K562 (cell line): Measurements from ENCODE around the gene SPPL3. TPM values are rescaled to one million over a fixed set of nuclear protein-coding genes. Genes with fewer than 3 reads are reported as not detected.
"Not testable (repeated sequence)": the region's sequence is repeated elsewhere in the genome, so short reads cannot be mapped to it uniquely, and the experiment has no call there.

ENCODE experiments used
- ATAC-seq: fragments of 200-7000 bp; cut with Tn5 transposase; 3 replicates; pipeline ENCODE4 v1.9.1; 2020; ENCODE audit warnings: moderate library complexity
- BruUV-seq: library from RNA; stranded (reverse); fragments of 400-500 nt; replicated peaks from 2 replicates; lab custom pipeline; 2021; lab: Mats Ljungman, UMichigan
- CTCF ChIA-PET: fragments of 300-600 bp; formaldehyde crosslinking; extraction: SDS; loops from one replicate; lab custom pipeline; 2021; ENCODE audit warnings: low intra/inter-chr PET ratio; lab: Yijun Ruan, JAX
- POLR2A ChIA-PET: fragments of 300-600, 350-650 bp; sonication (Branson Sonifier 250); formaldehyde crosslinking; extraction: SDS; loops from one replicate; lab custom pipeline; 2021; ENCODE audit warnings: antibody characterized with exemption, inconsistent platforms; lab: Yijun Ruan, JAX
- DNase-seq, 4 experiments: peaks; one replicate each; pipeline versions ENCODE4 v3.0.0 to v3.0.0-alpha.2; 2011 to 2018; ENCODE audit warnings: low spot score in 3 of 4, mixed read lengths in 3 of 4; ENCODE audit errors: extremely low read depth in 1 of 4
- FAIRE-seq: peaks from 2 replicates; lab custom pipeline; 2011; peaks lifted over from hg19 to GRCh38; lab: Jason Lieb, UNC
- H2AFZ ChIP-seq: 2 replicates; pipeline ENCODE4 v1.6.0; 2011; ENCODE audit warnings: low read depth, low read length, control low read depth, inconsistent platforms
- H3K27ac ChIP-seq: fragments of 200-600 bp; 3 replicates; pipeline ENCODE4 v1.8.0; 2011; ENCODE audit warnings: low read depth, mild to moderate bottlenecking, control low read depth, inconsistent platforms, low read length, moderate library complexity, mixed read lengths; ENCODE audit errors: extremely low read depth
- H3K27me3 ChIP-seq, 2 experiments: fragments of 300-600 bp in 1 of 2; 2 replicates in 1 of 2; 3 replicates in 1 of 2; pipeline versions ENCODE4 v1.6.0 to v1.8.0; 2011; ENCODE audit warnings: inconsistent platforms in 2 of 2, low read length in 2 of 2, mild to moderate bottlenecking in 1 of 2, mixed read lengths in 1 of 2, moderate library complexity in 1 of 2; ENCODE audit not compliant: control insufficient read depth in 2 of 2, insufficient read depth in 2 of 2
- H3K36me3 ChIP-seq: fragments of 300-600 bp; 3 replicates; pipeline ENCODE4 v1.8.0; 2011; ENCODE audit warnings: mild to moderate bottlenecking, low read length, inconsistent platforms; ENCODE audit not compliant: control insufficient read depth, insufficient read depth
- H3K4me1 ChIP-seq, 2 experiments: fragments of 200-600 bp in 1 of 2; replicated peaks in 1 of 2; 2 replicates in 1 of 2; 3 replicates in 1 of 2; pipeline versions ENCODE4 v1.5.1 to v1.8.0; 2011; ENCODE audit warnings: inconsistent platforms in 2 of 2, low read length in 2 of 2, mild to moderate bottlenecking in 1 of 2, mixed read lengths in 1 of 2, moderate library complexity in 1 of 2; ENCODE audit not compliant: control insufficient read depth in 2 of 2, insufficient read depth in 2 of 2
- H3K4me2 ChIP-seq: 2 replicates; pipeline ENCODE4 v1.6.1; 2011; ENCODE audit warnings: low read length, control low read depth, inconsistent platforms, mixed read lengths; ENCODE audit not compliant: insufficient read depth
- H3K4me3 ChIP-seq: fragments of 200-600 bp; sonication (generic), shearing (Covaris generic); 2 replicates; pipeline ENCODE4 v1.5.1; 2016; ENCODE audit warnings: control low read depth, inconsistent platforms
- H3K79me2 ChIP-seq: fragments of 200-600 bp; 3 replicates; pipeline ENCODE4 v1.8.0; 2011; ENCODE audit warnings: low read length, inconsistent platforms; ENCODE audit not compliant: control insufficient read depth, insufficient read depth
- H3K9ac ChIP-seq, 2 experiments: 2 replicates each; pipeline versions ENCODE4 v1.6.0 to v1.6.1; 2011; ENCODE audit warnings: low read depth in 2 of 2, low read length in 2 of 2, control low read depth in 1 of 2, inconsistent platforms in 1 of 2, mild to moderate bottlenecking in 1 of 2, mixed read lengths in 1 of 2; ENCODE audit not compliant: insufficient read depth in 1 of 2
- H3K9me1 ChIP-seq: one replicate; pipeline ENCODE4 v1.6.0; 2011; ENCODE audit warnings: inconsistent platforms, mild to moderate bottlenecking, low read length, moderate library complexity; ENCODE audit not compliant: control insufficient read depth, insufficient read depth
- H3K9me3 ChIP-seq: replicated peaks from 2 replicates; pipeline ENCODE4 v1.5.1; 2011; ENCODE audit warnings: low read depth, low read length, inconsistent platforms; ENCODE audit not compliant: control insufficient read depth, insufficient read depth
- H4K20me1 ChIP-seq: replicated peaks from 2 replicates; pipeline ENCODE4 v1.6.1; 2011; ENCODE audit warnings: low read length, inconsistent platforms, mixed read lengths; ENCODE audit not compliant: control insufficient read depth, insufficient read depth
- CBX2 ChIP-seq: fragments of 200-600 bp; sonication (generic); IDR thresholded peaks from one replicate; pipeline ENCODE4 v1.6.1; 2012; ENCODE audit warnings: mild to moderate bottlenecking, low read length, inconsistent platforms; ENCODE audit not compliant: insufficient read depth, poor library complexity, severe bottlenecking
- SPI1 ChIP-seq: IDR thresholded peaks from 2 replicates; pipeline ENCODE4 v1.6.1; 2011; ENCODE audit warnings: low read depth, low read length, control low read depth, borderline replicate concordance
- ZNF780A ChIP-seq: fragments of 250-450 bp; sonication (Bioruptor Pico); IDR thresholded peaks from 2 replicates; pipeline ENCODE4 v1.5.0; 2021; ENCODE audit warnings: mild to moderate bottlenecking
- WGBS: fragments of 100-300 bp; shearing (Covaris generic); methylation state at CpG from one replicate; pipeline ENCODE4 v1.1.6; 2016; ENCODE audit warnings: low coverage, mixed read lengths; ENCODE audit not compliant: insufficient coverage; ENCODE audit errors: missing lambda C conversion rate; 5-methylcytosine and 5-hydroxymethylcytosine counted together
- in situ Hi-C: fragments of 300-500 bp; cut with MboI; formaldehyde crosslinking; loops from 4 replicates; pipeline ENCODE4 v1.15.0; 2018; ENCODE audit warnings: inconsistent platforms, mixed read lengths
- intact Hi-C: fragments of 100-400 bp; cut with micrococcal nuclease; formaldehyde crosslinking; loops from 2 replicates; pipeline ENCODE4 v1.14.2; 2022
- polyA plus RNA-seq, 8 experiments: library from polyadenylated mRNA; depleted of rRNA in 4 of 8; stranded (reverse) in 5 of 8; unstranded in 3 of 8; fragments of >200 nt; fragmentation: Nextera tagmentation in 2 of 8; fragmentation: Illumina TruSeq in 1 of 8; extraction: Ambion mirVana in 2 of 8; extraction: Trizol in 1 of 8; gene quantifications; 2 replicates each; pipeline versions ENCODE4 v1.2.1 to v1.2.3, GENCODE V29; 2011 to 2014; ENCODE audit warnings: inconsistent platforms in 1 of 8, missing spikeins in 1 of 8
- total RNA-seq, 7 experiments: library from RNA; depleted of rRNA in 6 of 7; stranded (reverse); fragments of >200 nt in 6 of 7; fragmentation: Illumina TruSeq in 2 of 7; extraction: Trizol in 2 of 7; gene quantifications; 2 replicates each; pipeline versions ENCODE4 v1.2.1 to v1.2.3, GENCODE V29; 2011 to 2021; ENCODE audit warnings: low replicate concordance in 1 of 7
- TF ChIP-seq, protein P1 (sequence below): sonication (generic); formaldehyde crosslinking; IDR thresholded peaks from 2 replicates; pipeline ENCODE4 v1.4.0; 2020; ENCODE audit warnings: mild to moderate bottlenecking, missing genetic modification reagents

Gene SPPL3
- total and polyA plus RNA-seq, 9 of the 15 experiments (the other 6 are each of a cell fraction or from before 2014, with no cell fraction given), result 2.9 to 32.1 (median 7.1) TPM

GRCh38 chr12:120839503-120839902, 64.7 kb downstream of the SPPL3 start (continued):
- TF ChIP-seq, protein P1, sequence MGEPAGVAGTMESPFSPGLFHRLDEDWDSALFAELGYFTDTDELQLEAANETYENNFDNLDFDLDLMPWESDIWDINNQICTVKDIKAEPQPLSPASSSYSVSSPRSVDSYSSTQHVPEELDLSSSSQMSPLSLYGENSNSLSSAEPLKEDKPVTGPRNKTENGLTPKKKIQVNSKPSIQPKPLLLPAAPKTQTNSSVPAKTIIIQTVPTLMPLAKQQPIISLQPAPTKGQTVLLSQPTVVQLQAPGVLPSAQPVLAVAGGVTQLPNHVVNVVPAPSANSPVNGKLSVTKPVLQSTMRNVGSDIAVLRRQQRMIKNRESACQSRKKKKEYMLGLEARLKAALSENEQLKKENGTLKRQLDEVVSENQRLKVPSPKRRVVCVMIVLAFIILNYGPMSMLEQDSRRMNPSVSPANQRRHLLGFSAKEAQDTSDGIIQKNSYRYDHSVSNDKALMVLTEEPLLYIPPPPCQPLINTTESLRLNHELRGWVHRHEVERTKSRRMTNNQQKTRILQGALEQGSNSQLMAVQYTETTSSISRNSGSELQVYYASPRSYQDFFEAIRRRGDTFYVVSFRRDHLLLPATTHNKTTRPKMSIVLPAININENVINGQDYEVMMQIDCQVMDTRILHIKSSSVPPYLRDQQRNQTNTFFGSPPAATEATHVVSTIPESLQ, result no peak
- TF ChIP-seq CBX2, result no peak
- TF ChIP-seq SPI1, result no peak
- no peak for TF ChIP-seq ZNF780A (CRISPR knock-in tag)
- TF ChIP-seq, all 486 proteins: peak for 0

GRCh38 chr12:120838629-120839383, 65.4 kb downstream of the SPPL3 start:
- peaks cover 23% of the 10 kb centered on the region for H3K79me2 ChIP-seq
- H3K9me1 ChIP-seq, intact Hi-C loops, H3K4me3 ChIP-seq, H3K27me3 ChIP-seq, H3K9ac ChIP-seq, H2AFZ ChIP-seq, H3K27ac ChIP-seq, FAIRE-seq, CTCF ChIA-PET, ATAC-seq, BruUV-seq, H3K9me3 ChIP-seq, in situ Hi-C loops, H3K36me3 ChIP-seq, H3K4me2 ChIP-seq, DNase-seq, H3K4me1 ChIP-seq: not testable (repeated sequence)
- POLR2A ChIA-PET, result interaction anchor here (1.0 kb wide), 1 partner anchor 9 kb away, joined by 4 read pairs; no protein-coding TSS in a partner anchor
- WGBS, result 56% methylated on average over 3 of the region's 4 CpGs
- H4K20me1 ChIP-seq, result peaks cover 17% of the 10 kb centered on the region
